Suppressor macrophage treated with lipopolysaccharide for 4 hours (primary cell): Measurements from ENCODE around the gene P2RY11.

Experiments
- DNase-seq: peaks from one replicate; pipeline ENCODE4 v3.0.0-alpha.2; 2020

Gene P2RY11

GRCh38 chr19:10111405-10111811 is at the start of gene P2RY11:
Gene P2RY11, plus strand, starts transcription at chr19:10111693. Its CDS starts 29 bp downstream, at chr19:10111722.
- DNase-seq = peak; percentile 75

GRCh38 chr19:10061717-10062310 is 49.7 kb upstream of the P2RY11 start:
- DNase-seq = no peak

GRCh38 chr19:10068205-10068604 is 43.3 kb upstream of the P2RY11 start:
- no peak for DNase-seq

- no peak for DNase-seq
Observed at GRCh38 chr19:10069046-10069445, 42.4 kb upstream of the P2RY11 start.

- no peak for DNase-seq
Observed at GRCh38 chr19:10070730-10071446, 40.6 kb upstream of the P2RY11 start.

GRCh38 chr19:10074153-10074552 is 37.3 kb upstream of the P2RY11 start:
- DNase-seq = peak; percentile 43

- no peak for DNase-seq
Observed at GRCh38 chr19:10076535-10076934, 35.0 kb upstream of the P2RY11 start.

GRCh38 chr19:10078329-10078728 is 33.2 kb upstream of the P2RY11 start:
- no peak for DNase-seq

GRCh38 chr19:10079031-10079453 is 32.5 kb upstream of the P2RY11 start:
- no peak for DNase-seq

GRCh38 chr19:10083911-10084310 is 27.6 kb upstream of the P2RY11 start:
- no peak for DNase-seq

GRCh38 chr19:10084803-10085202 is 26.7 kb upstream of the P2RY11 start:
- no peak for DNase-seq

GRCh38 chr19:10085641-10086590 is 25.6 kb upstream of the P2RY11 start, which contains the start of gene SHFL:
Gene SHFL, plus strand, starts transcription at chr19:10086317. Its CDS starts 111 bp downstream, at chr19:10086428.
- peak; percentile 90 for DNase-seq

GRCh38 chr19:10086591-10087192 is 24.8 kb upstream of the P2RY11 start:
- no peak for DNase-seq

- DNase-seq = no peak
Observed at GRCh38 chr19:10087296-10088061, 24.0 kb upstream of the P2RY11 start.

- no peak for DNase-seq
Observed at GRCh38 chr19:10088949-10089554, 22.4 kb upstream of the P2RY11 start.

- DNase-seq = no peak
Observed at GRCh38 chr19:10089801-10090375, 21.6 kb upstream of the P2RY11 start.

GRCh38 chr19:10091370-10091687 is 20.2 kb upstream of the P2RY11 start:
- DNase-seq = no peak

GRCh38 chr19:10091895-10092641 is 19.4 kb upstream of the P2RY11 start:
- no peak for DNase-seq

GRCh38 chr19:10092648-10093294 is 18.7 kb upstream of the P2RY11 start:
- DNase-seq = no peak
